Stimulated activated CD8-positive, alpha-beta memory T cell treated with anti-CD3 and anti-CD28 coated beads, Interleukin-12 subunit alpha, Interleukin-12 subunit beta, amount 100 ng/mL, for 4 hours (primary cell): ENCODE results near the gene ST6GALNAC5.

Source experiments
- DNase-seq: peaks from one replicate; pipeline ENCODE4 v3.0.0-alpha.2; 2020; ENCODE audit warnings: low read depth

The ST6GALNAC5 gene

GRCh38 chr1:77047978-77048614, 180.8 kb downstream of the ST6GALNAC5 start:
- no peak for DNase-seq

- DNase-seq: no peak
Measured at GRCh38 chr1:77048615-77049005, 181.3 kb downstream of the ST6GALNAC5 start.

GRCh38 chr1:77051425-77051824, 184.1 kb downstream of the ST6GALNAC5 start:
- DNase-seq: no peak

GRCh38 chr1:77056525-77056924, 189.2 kb downstream of the ST6GALNAC5 start:
- no peak for DNase-seq

GRCh38 chr1:77057994-77058585, 190.8 kb downstream of the ST6GALNAC5 start:
- DNase-seq: no peak

GRCh38 chr1:77060000-77060399, 192.7 kb downstream of the ST6GALNAC5 start:
- DNase-seq: no peak

- no peak for DNase-seq
Measured at GRCh38 chr1:77061162-77061561, 193.9 kb downstream of the ST6GALNAC5 start.

GRCh38 chr1:77063118-77063517, 195.8 kb downstream of the ST6GALNAC5 start:
- no peak for DNase-seq

- DNase-seq: no peak
Measured at GRCh38 chr1:77064246-77064645, 197.0 kb downstream of the ST6GALNAC5 start.

- no peak for DNase-seq
Measured at GRCh38 chr1:77065693-77066342, 198.5 kb downstream of the ST6GALNAC5 start.

GRCh38 chr1:77068013-77068412, 200.7 kb downstream of the ST6GALNAC5 start:
- no peak for DNase-seq

- DNase-seq: no peak
Measured at GRCh38 chr1:77076759-77077158, 209.5 kb downstream of the ST6GALNAC5 start.

- DNase-seq: no peak
Measured at GRCh38 chr1:77081834-77082233, 214.6 kb downstream of the ST6GALNAC5 start.

GRCh38 chr1:77084457-77084856, 217.2 kb downstream of the ST6GALNAC5 start:
- no peak for DNase-seq

- no peak for DNase-seq
Measured at GRCh38 chr1:77085109-77085508, 217.8 kb downstream of the ST6GALNAC5 start.

GRCh38 chr1:77089756-77090155, 222.5 kb downstream of the ST6GALNAC5 start:
- DNase-seq: no peak

- no peak for DNase-seq
Measured at GRCh38 chr1:77095236-77095635, 228.0 kb downstream of the ST6GALNAC5 start.

GRCh38 chr1:77096496-77097255, 229.4 kb downstream of the ST6GALNAC5 start:
- DNase-seq: no peak

- no peak for DNase-seq
Measured at GRCh38 chr1:77100875-77101274, 233.6 kb downstream of the ST6GALNAC5 start.

- no peak for DNase-seq
Measured at GRCh38 chr1:77103486-77103885, 236.2 kb downstream of the ST6GALNAC5 start.

GRCh38 chr1:77104672-77105071, 237.4 kb downstream of the ST6GALNAC5 start:
- DNase-seq: no peak
